GM21526 (cell line): Measurements from ENCODE around the gene ETV5.

ENCODE experiments used
- ATAC-seq: cut with Tn5 transposase; IDR thresholded peaks from one replicate; pipeline ENCODE4 v1.9.1; 2021; ENCODE audit warnings: moderate library complexity; ENCODE audit not compliant: unreplicated experiment, low FRiP score

The ETV5 gene

GRCh38 chr3:186070996-186071395, 37.9 kb downstream of the ETV5 start:
- ATAC-seq: no peak

DNA sequence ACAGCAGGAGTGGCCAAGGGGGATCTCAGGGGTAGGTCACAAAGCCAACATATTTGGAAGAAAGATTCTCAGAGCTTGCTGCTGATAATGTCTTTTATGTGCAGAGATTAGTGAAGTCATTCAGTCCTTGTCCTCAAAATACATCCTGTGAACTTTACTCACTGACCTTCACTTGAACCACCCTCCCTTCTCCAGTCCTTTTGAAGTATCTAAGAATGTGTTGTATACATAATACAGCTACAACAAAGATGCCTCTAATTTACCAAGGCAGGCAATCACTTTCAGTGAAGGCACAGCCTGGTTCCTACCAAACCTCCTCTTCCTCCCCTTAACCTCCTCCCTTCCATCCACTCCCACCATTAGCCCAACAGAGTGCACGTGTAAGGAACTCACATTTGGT, 38.3 kb downstream of the ETV5 start:
- no peak for ATAC-seq

DNA sequence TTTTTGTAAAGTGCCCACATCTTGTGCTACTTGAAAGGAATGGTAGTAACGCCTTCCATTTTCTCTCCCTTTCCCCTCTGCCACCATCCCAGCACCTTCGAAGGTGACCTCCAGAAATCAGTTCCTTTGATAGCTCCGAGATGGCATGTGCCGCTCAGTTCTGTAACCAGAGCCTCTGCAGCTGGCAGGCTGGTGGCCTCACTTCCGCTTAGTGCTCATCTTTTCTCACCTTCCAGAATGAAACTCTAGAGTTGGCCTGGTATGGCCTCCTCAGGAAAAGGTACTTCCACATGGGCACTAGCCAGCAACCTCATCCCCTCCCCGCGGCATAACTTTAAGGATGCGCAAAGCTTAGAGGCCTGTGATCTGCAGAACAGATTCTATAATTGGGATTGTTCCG, 38.8 kb downstream of the ETV5 start:
- no peak for ATAC-seq

GRCh38 chr3:186069199-186069598, 39.7 kb downstream of the ETV5 start:
- no peak for ATAC-seq

GRCh38 chr3:186068243-186068552, 40.7 kb downstream of the ETV5 start:
- no peak for ATAC-seq

DNA sequence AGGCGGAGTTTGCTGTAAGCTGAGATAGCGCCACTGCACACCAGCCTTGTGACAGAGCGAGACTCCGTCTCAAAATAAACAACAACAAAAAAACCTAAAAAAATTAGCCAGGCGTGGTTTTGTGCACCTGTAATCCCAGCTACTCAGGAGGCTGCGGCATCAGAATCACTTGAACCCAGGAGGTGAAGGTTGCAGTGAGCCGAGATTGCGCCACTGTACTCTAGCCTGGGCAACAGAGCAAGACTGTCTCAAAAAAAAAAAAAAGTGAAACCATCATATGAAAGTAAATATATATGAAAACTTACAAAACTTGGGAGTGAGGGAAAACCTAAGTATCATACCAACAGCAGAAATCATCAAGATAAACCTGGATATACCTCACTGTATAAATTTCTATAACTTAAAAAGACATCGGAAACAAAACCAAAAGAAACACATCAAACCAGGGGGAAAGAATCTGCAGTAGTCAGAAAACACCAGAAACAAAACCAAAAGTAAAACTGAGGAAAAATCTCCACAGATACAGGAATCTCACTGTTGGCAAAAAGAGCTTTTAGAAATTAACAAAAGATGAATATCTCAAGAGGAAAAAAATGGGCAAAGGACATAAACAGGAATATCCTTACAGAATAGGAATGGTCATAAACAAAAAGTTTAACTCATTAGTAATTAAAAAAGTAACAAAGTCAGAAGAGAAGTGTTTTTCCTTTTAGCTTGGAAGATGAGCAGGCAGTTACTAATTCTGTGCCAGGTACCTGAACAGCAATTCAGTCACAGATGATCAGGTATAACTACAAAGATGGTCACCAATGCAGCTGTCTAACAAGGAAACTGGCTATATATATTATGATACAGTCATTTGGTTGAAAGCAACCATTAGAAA, 41.3 kb downstream of the ETV5 start:
- ATAC-seq: no peak

GRCh38 chr3:186060222-186060621, 48.7 kb downstream of the ETV5 start:
- ATAC-seq: no peak

DNA sequence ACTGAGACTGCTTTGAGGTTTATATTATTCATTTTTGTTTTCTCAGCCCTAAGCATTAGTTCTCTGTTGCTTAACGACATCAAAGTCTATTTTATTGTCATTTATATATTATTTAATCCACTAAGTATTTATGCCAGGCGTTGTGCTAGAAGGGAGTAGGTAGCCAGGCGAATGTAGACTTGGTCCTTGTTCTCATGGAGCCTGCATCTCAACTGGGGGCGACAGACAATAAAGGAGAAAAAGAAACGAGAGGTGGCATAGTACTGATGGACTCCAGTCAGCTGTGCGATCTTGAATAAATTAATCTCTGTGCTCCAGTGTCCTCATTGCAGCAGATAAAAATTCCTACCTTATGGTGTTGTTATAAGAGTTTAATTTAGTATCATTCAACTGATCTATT, 49.7 kb downstream of the ETV5 start:
- ATAC-seq: no peak

- ATAC-seq: no peak
These were observed 50.7 kb downstream of the ETV5 start for GRCh38 chr3:186058225-186058624.

GRCh38 chr3:186057594-186057993, 51.3 kb downstream of the ETV5 start:
- ATAC-seq: no peak

DNA sequence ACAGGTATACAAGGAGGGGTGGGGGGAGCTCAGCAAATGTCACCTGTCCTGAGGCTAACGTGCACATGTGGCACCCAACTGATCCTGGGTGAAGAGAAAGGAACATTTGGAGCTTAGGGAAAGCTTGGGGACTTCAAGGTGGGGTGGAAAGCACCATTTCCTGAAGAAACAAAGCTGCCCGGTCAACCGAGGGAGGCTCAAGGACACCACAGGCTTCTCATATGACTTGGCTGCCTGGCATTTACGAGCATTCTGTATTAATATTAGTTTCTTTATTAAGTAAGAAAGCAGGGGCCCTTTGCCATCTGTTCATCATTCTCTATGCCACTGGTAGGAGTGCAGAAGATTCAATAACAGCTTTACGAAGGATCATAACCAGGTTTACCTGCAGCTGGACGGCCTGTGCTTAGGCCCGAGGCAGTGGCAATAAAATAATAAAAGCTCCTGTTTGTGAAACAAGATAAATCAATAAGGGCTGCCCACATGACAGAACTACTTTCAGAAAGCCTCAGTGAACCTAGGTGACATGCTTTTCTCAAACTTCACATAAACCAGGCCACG, 54.0 kb downstream of the ETV5 start:
- ATAC-seq: no peak

GRCh38 chr3:186053954-186054791, 54.7 kb downstream of the ETV5 start:
- no peak for ATAC-seq

GRCh38 chr3:186052096-186052840, 56.6 kb downstream of the ETV5 start:
- ATAC-seq: no peak

DNA sequence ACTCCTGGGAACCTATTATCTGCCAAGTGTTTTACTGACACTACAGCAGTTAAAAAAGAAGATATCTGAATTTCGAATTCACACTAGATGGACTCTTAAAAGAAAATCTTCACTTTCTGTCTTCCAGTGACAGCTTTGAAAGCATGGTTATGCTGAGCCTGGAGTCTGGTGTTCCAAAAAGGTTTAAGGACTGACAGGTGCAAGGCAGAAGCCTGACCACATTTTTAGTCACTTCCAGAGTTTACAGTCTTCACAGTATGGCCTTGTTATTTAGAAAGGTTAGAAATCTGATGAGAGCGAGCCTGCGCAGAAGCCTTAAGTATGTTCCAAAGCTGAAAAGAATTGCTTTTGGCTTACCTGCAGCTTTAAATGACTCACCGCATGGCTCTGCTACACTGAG, 59.9 kb downstream of the ETV5 start:
- ATAC-seq: no peak

GRCh38 chr3:186048119-186048518, 60.8 kb downstream of the ETV5 start:
- ATAC-seq: no peak

DNA sequence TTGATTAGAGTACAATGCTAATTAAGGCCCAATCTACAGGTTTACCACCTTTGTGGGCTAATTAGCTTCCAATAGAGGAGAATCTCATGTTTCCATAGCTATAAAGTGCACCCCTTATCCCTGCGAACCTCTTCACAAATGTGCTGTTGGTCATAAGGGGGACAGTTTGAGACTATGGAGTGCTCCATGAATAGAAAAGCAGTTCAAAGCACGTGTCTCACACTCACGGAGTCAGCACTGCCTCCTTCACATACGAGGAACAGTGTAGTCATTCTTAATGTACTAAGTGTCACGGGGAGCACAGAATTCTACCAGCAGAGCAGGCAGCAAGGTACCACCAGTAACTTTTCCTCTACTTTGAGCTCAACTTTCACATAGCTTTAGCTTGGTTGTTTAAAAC, 62.1 kb downstream of the ETV5 start:
- ATAC-seq: no peak

GRCh38 chr3:186044968-186045367, 63.9 kb downstream of the ETV5 start:
- no peak for ATAC-seq

DNA sequence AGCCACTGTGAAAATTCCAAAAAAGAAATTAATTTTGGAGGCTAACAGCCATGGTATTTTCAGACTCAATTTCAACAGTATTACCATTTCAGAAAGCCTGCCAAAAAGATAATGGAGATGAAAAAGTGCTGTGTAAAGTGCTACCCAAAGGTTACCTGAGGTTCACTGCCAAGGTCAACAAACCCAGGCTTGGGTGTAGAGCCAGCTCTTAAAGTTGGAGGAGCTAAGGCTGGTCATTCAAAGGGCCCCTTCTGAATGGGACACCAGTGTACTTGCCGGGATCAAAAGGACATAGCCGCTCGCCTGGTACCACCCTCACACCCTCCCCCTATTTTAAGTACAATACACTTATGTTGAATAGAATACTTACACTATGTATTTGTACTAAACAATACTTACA, 64.5 kb downstream of the ETV5 start:
- ATAC-seq: no peak

DNA sequence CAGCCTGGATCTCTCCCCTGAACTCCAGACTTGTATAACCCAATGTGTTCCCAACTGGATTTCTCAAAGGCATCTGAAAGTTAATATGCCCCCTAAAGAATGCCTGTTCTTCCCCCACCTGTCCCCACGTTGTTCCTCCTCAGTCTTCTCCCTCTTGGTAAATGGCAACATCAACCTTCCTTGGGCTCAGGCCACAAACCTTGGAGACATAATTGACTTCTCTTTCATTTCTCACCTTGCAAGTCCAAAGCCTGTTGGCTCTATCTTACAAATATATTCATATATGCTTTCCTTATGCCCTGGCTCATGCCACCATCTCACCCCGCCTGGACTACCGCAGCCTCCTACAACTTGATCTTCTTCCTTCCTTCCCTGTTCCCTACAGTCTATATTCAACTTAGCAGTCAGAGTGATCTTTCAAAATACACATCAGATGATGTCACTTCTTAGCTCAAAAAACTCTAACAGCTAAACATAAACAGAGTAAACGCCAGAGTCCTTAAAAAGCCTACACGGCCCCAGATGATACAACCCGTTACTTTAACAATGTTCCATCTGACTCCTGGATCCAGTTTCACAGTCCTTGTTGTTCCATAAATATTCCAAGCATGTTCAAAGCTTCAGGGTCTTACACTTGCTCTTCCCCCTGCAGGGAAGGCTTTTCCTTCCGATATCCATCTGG, 66.2 kb downstream of the ETV5 start:
- ATAC-seq: no peak

DNA sequence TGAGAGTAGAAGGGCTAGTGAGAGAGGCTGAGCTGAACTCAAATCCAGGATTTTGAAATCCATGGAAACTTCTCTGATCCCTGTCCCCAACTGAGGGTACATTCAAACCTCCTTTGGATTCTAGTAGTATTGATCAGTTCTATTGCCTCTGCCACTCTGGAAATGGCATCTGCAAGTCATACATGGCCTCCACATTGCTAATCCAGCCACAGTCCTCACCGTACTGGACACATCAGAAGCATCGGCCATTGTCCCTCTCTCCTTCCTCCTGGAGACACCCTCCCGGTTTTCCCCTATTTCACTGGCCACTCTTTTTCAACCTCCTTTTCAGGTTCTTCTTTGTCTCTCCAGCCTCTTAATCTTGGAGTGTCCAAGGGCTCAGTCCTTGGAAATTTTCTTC, 66.9 kb downstream of the ETV5 start:
- no peak for ATAC-seq
